Measurements from ENCODE around the gene KRTAP4-4.

The KRTAP4-4 gene

DNA sequence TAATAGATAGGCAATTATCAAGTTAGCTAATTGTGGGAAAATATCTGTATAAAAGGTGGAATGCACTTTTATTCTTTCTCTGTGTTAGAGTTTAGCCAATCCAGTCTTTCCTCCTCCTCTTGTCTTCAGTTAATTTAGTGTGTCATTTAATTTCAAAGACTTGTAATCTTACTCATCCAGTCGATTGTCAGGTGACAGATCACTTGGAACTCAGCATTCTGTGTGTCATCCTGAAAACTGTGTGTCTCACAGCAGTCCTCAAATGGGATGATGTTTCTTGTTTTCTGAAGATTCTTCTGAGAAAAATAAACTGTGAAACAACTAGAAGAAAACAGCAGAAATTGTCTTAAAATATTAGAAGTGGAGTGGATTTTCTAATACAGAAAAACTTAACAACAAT lies 24.5 kb upstream of the KRTAP4-4 start:
- TF ChIP-seq CTCF (IDR thresholded peaks at IDR 0.05; ENCODE audit: low read depth, low read length) (no peak), MYC (IDR thresholded peaks at IDR 0.05; ENCODE audit: low read depth, low read length) (no peak), MAX (IDR thresholded peaks at IDR 0.05; ENCODE audit: low read depth, low read length) (no peak), POLR2A (IDR thresholded peaks at IDR 0.05; ENCODE audit: extremely low read depth, insufficient read length) (no peak)
- no peak for DNase-seq (ENCODE audit: low read depth)

GRCh38 chr17:41184480-41184961 lies 24.0 kb upstream of the KRTAP4-4 start, which contains the start of gene KRTAP4-1:
Gene KRTAP4-1, minus strand, starts transcription at chr17:41184911. Its CDS starts 57 bp downstream, at chr17:41184854.
- DNase-seq (ENCODE audit: low read depth), result no peak
- H3K4me3 ChIP-seq (ENCODE audit: low read depth, low read length), result no peak within 1 kb of the TSS
- TF ChIP-seq POLR2A (IDR thresholded peaks at IDR 0.05; ENCODE audit: extremely low read depth, insufficient read length) (no peak), MAX (IDR thresholded peaks at IDR 0.05; ENCODE audit: low read depth, low read length) (no peak), MYC (IDR thresholded peaks at IDR 0.05; ENCODE audit: low read depth, low read length) (no peak), CTCF (IDR thresholded peaks at IDR 0.05; ENCODE audit: low read depth, low read length) (no peak)

More for the DNA sequence above, 24.5 kb upstream of the KRTAP4-4 start:
- H3K4me3 ChIP-seq (ENCODE audit: low read depth, low read length), result no peak overlapping the region

GRCh38 chr17:41178843-41179616 lies 18.5 kb upstream of the KRTAP4-4 start:
- TF ChIP-seq POLR2A (IDR thresholded peaks at IDR 0.05; ENCODE audit: extremely low read depth, insufficient read length), result no peak
- TF ChIP-seq CTCF (IDR thresholded peaks at IDR 0.05; ENCODE audit: low read depth, low read length), result no peak
- TF ChIP-seq MAX (IDR thresholded peaks at IDR 0.05; ENCODE audit: low read depth, low read length), result no peak
- TF ChIP-seq MYC (IDR thresholded peaks at IDR 0.05; ENCODE audit: low read depth, low read length), result no peak
- no peak overlapping the region for H3K4me3 ChIP-seq (ENCODE audit: low read depth, low read length)
- DNase-seq (ENCODE audit: low read depth), result no peak

DNA sequence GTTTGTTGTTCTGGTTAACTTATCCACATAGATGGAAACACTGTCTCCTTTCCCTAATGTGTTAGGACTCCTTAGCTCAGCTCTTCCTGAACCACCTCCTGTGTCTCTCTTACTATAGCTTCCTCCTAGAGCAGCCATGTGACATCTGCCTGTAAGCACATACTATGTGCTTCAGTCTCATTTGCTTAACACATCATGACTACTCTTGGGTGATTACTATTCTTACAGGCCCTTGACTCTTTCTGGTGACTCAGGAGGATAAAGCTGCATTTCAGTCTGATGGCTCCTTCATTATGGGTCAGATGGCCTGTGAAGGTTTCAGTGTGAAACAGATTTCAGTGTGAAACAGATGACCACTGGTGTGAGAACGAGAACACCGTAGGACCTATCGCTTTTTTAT lies 17.8 kb upstream of the KRTAP4-4 start:
- no peak overlapping the region for H3K4me3 ChIP-seq (ENCODE audit: low read depth, low read length)
- DNase-seq (ENCODE audit: low read depth), result no peak
- TF ChIP-seq CTCF (IDR thresholded peaks at IDR 0.05; ENCODE audit: low read depth, low read length) (no peak), POLR2A (IDR thresholded peaks at IDR 0.05; ENCODE audit: extremely low read depth, insufficient read length) (no peak), MYC (IDR thresholded peaks at IDR 0.05; ENCODE audit: low read depth, low read length) (no peak), MAX (IDR thresholded peaks at IDR 0.05; ENCODE audit: low read depth, low read length) (no peak)

DNA sequence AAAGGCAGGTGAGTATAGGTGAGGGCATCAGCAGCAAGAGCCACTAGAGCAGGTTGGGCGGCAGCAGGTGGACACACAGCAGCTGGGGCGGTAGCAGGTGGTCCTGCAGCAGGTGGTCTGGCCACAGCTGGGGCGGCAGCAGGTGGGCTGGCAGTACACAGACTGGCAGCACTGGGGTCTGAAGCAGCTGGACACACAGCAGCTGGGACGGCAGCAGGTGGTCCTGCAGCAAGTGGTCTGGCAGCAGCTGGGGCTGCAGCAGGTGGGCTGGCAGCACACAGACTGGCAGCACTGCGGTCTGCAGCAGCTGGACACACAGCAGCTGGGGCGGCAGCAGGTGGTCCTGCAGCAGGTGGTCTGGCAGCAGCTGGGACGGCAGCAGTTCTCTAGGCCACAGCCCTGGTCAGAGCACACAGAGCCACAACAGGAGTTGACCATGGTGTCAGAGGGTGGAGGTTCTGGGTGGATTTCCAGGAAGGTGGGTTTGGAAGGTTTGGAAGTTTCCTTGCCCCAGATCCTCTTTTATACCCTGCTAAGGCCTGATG lies 17.3 kb upstream of the KRTAP4-4 start, which contains the start of gene KRTAP4-2:
KRTAP4-2 (minus strand) TSS at position 495 of the 545 bp plus-strand sequence; CDS start at position 438, 57 bp downstream.
- DNase-seq (ENCODE audit: low read depth), result no peak
- H3K4me3 ChIP-seq (ENCODE audit: low read depth, low read length), result no peak within 1 kb of the TSS
- TF ChIP-seq CTCF (IDR thresholded peaks at IDR 0.05; ENCODE audit: low read depth, low read length) (no peak), MYC (IDR thresholded peaks at IDR 0.05; ENCODE audit: low read depth, low read length) (no peak), POLR2A (IDR thresholded peaks at IDR 0.05; ENCODE audit: extremely low read depth, insufficient read length) (no peak), MAX (IDR thresholded peaks at IDR 0.05; ENCODE audit: low read depth, low read length) (no peak)
